AG09309 (cell line): ENCODE measurements around the gene PRDM1.

Experiments
- DNase-seq: peaks from one replicate; pipeline ENCODE4 v3.0.0-alpha.2; 2010; ENCODE audit warnings: low read depth
- H3K4me3 ChIP-seq: 2 replicates; pipeline ENCODE4 v1.5.1; 2011; ENCODE audit warnings: mild to moderate bottlenecking, low read depth, low read length, moderate library complexity; ENCODE audit not compliant: control insufficient read depth
- TF ChIP-seq, protein P1 (sequence below): IDR thresholded peaks from 2 replicates; pipeline ENCODE4 v1.5.1; 2011; ENCODE audit warnings: mild to moderate bottlenecking, low read depth, low read length, inconsistent platforms; ENCODE audit not compliant: insufficient read depth, control insufficient read depth; ENCODE audit errors: missing control alignments

Gene PRDM1

DNA sequence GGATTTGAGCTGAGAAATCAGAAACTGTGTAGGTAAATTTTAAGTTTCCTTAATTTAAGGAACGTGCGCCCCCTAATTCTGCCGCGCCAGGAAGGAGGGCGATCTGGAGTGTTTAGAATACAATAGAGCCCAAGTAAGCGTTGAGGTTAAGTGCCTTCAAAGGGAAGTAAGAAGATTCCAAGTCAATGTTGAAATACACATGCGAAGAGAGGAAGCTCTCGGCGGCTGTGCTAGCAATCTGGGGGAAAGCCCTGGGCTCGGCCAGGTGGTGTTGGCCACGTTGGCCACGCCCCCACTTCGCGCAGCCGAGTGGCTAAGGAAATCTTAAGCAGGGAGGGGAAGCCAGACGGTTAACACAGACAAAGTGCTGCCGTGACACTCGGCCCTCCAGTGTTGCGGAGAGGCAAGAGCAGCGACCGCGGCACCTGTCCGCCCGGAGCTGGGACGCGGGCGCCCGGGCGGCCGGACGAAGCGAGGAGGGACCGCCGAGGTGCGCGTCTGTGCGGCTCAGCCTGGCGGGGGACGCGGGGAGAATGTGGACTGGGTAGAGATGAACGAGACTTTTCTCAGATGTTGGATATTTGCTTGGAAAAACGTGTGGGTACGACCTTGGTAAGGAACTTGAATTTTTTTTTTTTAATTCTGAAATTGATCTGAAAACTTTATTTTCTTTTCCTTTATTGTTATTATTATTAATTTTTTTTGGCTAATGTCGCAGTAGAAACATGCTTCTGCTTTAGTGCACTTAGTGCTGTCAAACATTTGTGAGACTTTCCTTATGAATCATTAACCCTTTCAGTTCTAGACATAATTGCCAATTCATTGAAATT is at the start of gene PRDM1:
Gene PRDM1, plus strand, starts transcription at position 353 of the 830 bp plus-strand sequence. Its CDS starts 218 bp downstream, at position 571.
- TF ChIP-seq, protein P1, sequence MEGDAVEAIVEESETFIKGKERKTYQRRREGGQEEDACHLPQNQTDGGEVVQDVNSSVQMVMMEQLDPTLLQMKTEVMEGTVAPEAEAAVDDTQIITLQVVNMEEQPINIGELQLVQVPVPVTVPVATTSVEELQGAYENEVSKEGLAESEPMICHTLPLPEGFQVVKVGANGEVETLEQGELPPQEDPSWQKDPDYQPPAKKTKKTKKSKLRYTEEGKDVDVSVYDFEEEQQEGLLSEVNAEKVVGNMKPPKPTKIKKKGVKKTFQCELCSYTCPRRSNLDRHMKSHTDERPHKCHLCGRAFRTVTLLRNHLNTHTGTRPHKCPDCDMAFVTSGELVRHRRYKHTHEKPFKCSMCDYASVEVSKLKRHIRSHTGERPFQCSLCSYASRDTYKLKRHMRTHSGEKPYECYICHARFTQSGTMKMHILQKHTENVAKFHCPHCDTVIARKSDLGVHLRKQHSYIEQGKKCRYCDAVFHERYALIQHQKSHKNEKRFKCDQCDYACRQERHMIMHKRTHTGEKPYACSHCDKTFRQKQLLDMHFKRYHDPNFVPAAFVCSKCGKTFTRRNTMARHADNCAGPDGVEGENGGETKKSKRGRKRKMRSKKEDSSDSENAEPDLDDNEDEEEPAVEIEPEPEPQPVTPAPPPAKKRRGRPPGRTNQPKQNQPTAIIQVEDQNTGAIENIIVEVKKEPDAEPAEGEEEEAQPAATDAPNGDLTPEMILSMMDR = peak; percentile 36
- peak; percentile 47 for DNase-seq
- H3K4me3 ChIP-seq = peak within 1 kb of the TSS; percentile 74

DNA sequence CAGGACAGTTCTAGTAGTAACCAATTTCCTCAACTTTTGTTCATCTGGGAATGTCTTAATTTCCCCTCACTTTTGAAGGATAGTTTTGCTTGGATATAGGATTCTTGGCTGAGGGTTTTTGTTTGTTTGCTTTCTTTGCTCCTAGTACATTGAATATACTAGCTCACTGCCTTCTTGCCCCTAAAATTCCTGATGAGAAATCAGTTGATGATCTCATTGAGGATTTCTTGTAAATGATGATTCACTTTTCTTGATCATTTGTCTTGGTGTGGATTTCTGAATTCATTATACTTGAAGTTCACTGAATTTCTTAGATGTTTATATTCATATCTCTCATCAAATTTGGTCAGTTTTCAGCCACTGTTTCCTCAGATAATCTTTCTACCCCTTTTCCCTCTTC is 49.1 kb upstream of the PRDM1 start:
- no peak overlapping the region for H3K4me3 ChIP-seq
- TF ChIP-seq, protein P1 = no peak
- DNase-seq = no peak

DNA sequence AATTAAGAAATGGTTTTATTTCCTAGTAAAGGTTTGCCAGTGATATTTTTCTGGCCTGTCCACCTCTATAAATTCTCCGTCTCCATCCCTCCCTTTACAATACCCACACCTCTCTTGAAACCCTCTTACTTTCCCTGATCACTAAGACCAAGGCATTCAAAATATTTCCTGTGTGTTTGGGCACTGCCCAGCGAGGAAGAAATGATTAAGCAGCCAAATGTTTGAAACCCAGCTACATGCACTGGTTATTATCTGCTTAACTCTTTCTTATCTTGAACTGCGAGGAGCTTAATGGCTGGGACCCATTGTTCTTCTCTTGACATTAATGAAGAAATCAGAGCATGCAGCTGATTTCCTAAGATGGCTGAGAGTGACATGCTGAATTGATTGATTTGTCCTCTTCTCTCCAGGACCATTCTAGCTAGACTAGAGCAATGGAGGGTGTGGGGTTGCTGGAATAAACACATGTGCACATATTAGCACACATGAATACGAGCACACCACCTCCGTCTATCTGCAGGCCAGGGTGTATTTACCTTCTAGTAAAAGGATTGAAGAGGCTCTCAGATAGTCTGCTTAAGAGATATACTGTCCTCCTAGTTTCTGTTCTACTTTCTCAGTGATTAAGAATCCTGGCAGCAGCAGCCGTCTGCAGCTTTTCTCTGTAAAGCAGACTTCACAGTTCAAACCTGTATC is 46.1 kb upstream of the PRDM1 start:
- no peak for DNase-seq
- TF ChIP-seq, protein P1 = no peak
- H3K4me3 ChIP-seq = no peak overlapping the region

GRCh38 chr6:106044151-106044550 is 42.0 kb upstream of the PRDM1 start:
- TF ChIP-seq, protein P1 = no peak
- no peak for DNase-seq
- no peak overlapping the region for H3K4me3 ChIP-seq

DNA sequence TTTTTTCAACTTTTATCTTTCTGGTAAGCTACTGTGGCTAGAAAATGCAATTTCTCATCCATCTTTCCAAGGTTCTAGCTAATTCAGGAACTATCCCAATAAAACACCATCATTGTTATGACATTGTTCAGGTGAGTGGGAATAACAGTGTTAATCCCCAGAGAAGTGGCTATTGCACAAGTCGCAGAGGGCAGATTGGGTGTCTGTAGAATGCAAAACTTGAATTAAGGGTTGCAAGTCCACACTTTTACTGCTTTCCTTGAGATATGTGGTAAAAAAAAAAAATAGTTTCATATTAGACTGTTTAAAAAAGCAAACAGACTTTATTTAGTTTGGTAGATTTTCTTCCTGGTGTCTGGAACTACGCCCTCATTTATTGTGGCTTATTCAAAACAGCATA is 41.1 kb upstream of the PRDM1 start:
- no peak overlapping the region for H3K4me3 ChIP-seq
- TF ChIP-seq, protein P1 = no peak
- DNase-seq = no peak

DNA sequence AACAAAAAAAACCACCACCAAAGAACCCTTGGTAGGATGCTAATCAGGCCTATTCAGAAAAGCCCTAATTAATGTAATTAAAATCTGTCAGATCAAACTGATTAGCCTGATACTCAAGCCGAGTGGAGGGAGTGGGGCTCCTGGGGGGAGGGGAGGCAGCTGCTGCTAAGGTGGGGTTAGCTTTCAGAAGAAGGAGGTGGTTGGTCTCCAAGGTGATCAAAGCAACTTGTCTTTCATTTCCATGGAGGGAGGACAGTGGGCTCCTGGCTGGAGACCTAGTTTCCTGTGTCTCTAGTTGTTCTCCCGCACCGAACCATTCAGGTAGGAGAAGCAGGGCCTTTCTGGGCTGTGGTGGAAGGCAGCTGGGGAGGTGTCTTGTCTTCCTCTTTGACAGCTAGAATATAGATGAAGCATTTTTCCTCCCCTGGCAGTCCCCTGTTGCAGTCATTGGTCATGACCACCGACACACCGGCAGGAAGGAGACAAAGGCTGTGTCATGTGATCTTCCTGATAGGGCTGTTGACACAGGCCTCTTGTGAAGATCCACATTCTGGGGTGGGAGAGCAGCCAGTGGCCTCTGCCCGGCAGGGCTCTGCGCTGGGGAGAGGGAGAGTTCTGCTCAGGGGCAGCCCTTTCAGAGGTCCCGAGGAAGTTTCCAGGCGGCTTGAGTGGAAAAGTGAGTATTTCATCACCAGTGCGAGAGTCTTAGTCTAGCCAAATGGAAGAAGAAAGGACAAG is 39.9 kb upstream of the PRDM1 start:
- DNase-seq = no peak
- no peak overlapping the region for H3K4me3 ChIP-seq
- TF ChIP-seq, protein P1 = no peak
